HG03342 (cell line): ENCODE data around the gene APBB1.

ENCODE experiments used
- ATAC-seq: cut with Tn5 transposase; IDR thresholded peaks from one replicate; pipeline ENCODE4 v1.9.1; 2021; ENCODE audit warnings: mild to moderate bottlenecking, moderate library complexity; ENCODE audit not compliant: unreplicated experiment

APBB1 gene

GRCh38 chr11:6354651-6355485 lies 64.0 kb downstream of the APBB1 start:
- ATAC-seq = no peak

GRCh38 chr11:6353367-6353987 lies 65.4 kb downstream of the APBB1 start:
- ATAC-seq = peak; percentile 77

- ATAC-seq = no peak
Measured at GRCh38 chr11:6351782-6352382, 67.0 kb downstream of the APBB1 start.

GRCh38 chr11:6350486-6350885 lies 68.4 kb downstream of the APBB1 start:
- no peak for ATAC-seq

GRCh38 chr11:6350043-6350442 lies 68.9 kb downstream of the APBB1 start:
- ATAC-seq = no peak

- ATAC-seq = no peak
Measured at GRCh38 chr11:6345366-6345765, 73.5 kb downstream of the APBB1 start.
